Pancreas (tissue), 10 donors: Measurements from ENCODE around the gene SCTR. TPM values are rescaled to one million over a fixed set of nuclear protein-coding genes. Genes with fewer than 3 reads are reported as not detected.

ENCODE experiments used
- ATAC-seq, 4 donors: fragments of 200-7000 bp; cut with Tn5 transposase; one replicate each; pipeline versions ENCODE4 v1.8.0 to v1.9.1; 2020; ENCODE audit warnings: mild to moderate bottlenecking in 4 of 4, moderate library complexity in 4 of 4
- DNase-seq, 6 donors: peaks; one replicate each; pipeline ENCODE4 v3.0.0-alpha.2; 2020
- FAIRE-seq: peaks from 2 replicates; lab custom pipeline; 2012; peaks lifted over from hg19 to GRCh38; lab: Jason Lieb, UNC
- H3K27ac ChIP-seq, 4 donors: fragments of 200-600 bp; sonication (generic); 1 replicate in 3 of 4; 2 replicates in 1 of 4; pipeline versions ENCODE4 v1.5.0 to v1.8.0; 2020
- H3K27me3 ChIP-seq, 4 donors: fragments of 200-600 bp; one replicate each; pipeline ENCODE4 v1.8.0; 2021
- H3K36me3 ChIP-seq, 3 donors: fragments of 200-600 bp; sonication (generic) in 1 of 3; one replicate each; pipeline versions ENCODE4 v1.5.0 to v1.8.0; 2020 to 2021
- H3K4me1 ChIP-seq, 3 donors: fragments of 200-600 bp; one replicate each; pipeline ENCODE4 v1.8.0; 2021
- H3K4me3 ChIP-seq, 4 donors: fragments of 200-600 bp; sonication (generic) in 2 of 4; one replicate each; pipeline versions ENCODE4 v1.5.0 to v1.8.0; 2020 to 2021
- H3K9me3 ChIP-seq, 4 donors: fragments of 200-600 bp; one replicate each; pipeline ENCODE4 v1.8.0; 2021
- WGBS, 2 donors: extraction: QIAGEN DNeasy Blood & Tissue Kit; methylation state at CpG; one replicate each; pipeline ENCODE4 v1.1.7; 2013; 5-methylcytosine and 5-hydroxymethylcytosine counted together
- intact Hi-C, 3 donors: fragments of 100-400 bp; cut with DNase I; formaldehyde crosslinking; loops; one replicate each; pipeline versions ENCODE4 v1.11.1 to v1.14.2; 2022
- polyA plus RNA-seq, 2 donors: library from polyadenylated mRNA; stranded (reverse); fragments of 200-250 nt; gene quantifications; one replicate each; pipeline ENCODE4 v1.2.3, GENCODE V29; 2013
- total RNA-seq, 6 donors: library from RNA; stranded (reverse); fragmentation: NEBNext Ultra II Directional in 4 of 6; extraction: Animal tissue kit (Norgen Biotek cat#: 25700) in 4 of 6; gene quantifications; one replicate each; pipeline versions ENCODE4 v1.2.1 to v1.2.4, GENCODE V29; 2021 to 2023
- TF ChIP-seq, protein P1 (sequence below), 4 donors: fragments of 200-600 bp; sonication (generic) in 3 of 4; IDR thresholded peaks; one replicate each; pipeline versions ENCODE4 v1.5.0 to v1.8.0; 2021; ENCODE audit warnings: antibody characterized with exemption in 4 of 4
- donor health status: healthy with polysubstance abuse.
- donor health status: DM: no; HTN: no; CAD: no; lungs with moderate emphysema.
- donor health status: DM: no; HTN: no; CAD: no.
- donor health status: control.
- donor health status: control.
- donor health status: Bipolar disorder and iron deficiency.
- donor health status: DM: yes; HTN: yes; CAD: no.
- donor health status: DM: no; HTN: no; CAD: no.
- donor health status: DM: no; HTN: no; CAD: no.
- donor health status: DM: yes; HTN: yes; CAD: no.

SCTR gene
- total and polyA plus RNA-seq, 8 donors: 31.9 to 1,263 (median 84.7) TPM

DNA sequence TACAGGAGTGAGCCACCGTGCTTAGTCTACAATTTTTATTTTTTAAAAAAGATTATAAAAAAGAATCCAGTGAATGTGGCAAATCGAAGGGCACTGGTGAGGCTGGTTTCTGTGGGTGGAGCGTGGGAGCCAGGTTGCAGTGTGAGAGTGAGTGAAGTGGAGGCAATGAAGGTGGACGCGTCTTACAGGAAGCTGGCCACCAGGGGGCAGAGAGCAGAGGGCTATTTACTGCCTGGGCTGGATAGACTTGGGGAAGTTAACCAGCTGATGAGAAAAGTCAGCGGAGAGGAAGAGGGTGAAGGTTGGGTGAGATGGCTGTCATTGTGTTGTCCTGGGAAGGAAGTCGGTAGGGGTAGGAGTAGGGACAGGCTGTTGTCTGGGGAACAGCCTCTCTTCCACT, 6.8 kb downstream of the SCTR start:
- DNase-seq: peak; percentile 71 to 90 (median 84)
- H3K27ac ChIP-seq: peak overlapping the region in 2 of 4 donors; percentile 37 to 50
- 9 to 13% methylated on average over 7 of the region's 7 CpGs for WGBS, 2 donors
- no peak overlapping the region for H3K4me3 ChIP-seq
- no peak for FAIRE-seq
- H3K9me3 ChIP-seq: no peaks in the 10 kb centered on the region
- H3K36me3 ChIP-seq: no peaks in the 10 kb centered on the region
- H3K27me3 ChIP-seq: no peaks in the 10 kb centered on the region
- H3K4me1 ChIP-seq: no peaks in the 10 kb centered on the region
- intact Hi-C loops: no loop called here
- ATAC-seq: peak; percentile 85 to 95 (median 93)
- TF ChIP-seq, protein P1, sequence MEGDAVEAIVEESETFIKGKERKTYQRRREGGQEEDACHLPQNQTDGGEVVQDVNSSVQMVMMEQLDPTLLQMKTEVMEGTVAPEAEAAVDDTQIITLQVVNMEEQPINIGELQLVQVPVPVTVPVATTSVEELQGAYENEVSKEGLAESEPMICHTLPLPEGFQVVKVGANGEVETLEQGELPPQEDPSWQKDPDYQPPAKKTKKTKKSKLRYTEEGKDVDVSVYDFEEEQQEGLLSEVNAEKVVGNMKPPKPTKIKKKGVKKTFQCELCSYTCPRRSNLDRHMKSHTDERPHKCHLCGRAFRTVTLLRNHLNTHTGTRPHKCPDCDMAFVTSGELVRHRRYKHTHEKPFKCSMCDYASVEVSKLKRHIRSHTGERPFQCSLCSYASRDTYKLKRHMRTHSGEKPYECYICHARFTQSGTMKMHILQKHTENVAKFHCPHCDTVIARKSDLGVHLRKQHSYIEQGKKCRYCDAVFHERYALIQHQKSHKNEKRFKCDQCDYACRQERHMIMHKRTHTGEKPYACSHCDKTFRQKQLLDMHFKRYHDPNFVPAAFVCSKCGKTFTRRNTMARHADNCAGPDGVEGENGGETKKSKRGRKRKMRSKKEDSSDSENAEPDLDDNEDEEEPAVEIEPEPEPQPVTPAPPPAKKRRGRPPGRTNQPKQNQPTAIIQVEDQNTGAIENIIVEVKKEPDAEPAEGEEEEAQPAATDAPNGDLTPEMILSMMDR (IDR thresholded peaks at IDR 0.05): peak; percentile 51 to 70 (median 68)

DNA sequence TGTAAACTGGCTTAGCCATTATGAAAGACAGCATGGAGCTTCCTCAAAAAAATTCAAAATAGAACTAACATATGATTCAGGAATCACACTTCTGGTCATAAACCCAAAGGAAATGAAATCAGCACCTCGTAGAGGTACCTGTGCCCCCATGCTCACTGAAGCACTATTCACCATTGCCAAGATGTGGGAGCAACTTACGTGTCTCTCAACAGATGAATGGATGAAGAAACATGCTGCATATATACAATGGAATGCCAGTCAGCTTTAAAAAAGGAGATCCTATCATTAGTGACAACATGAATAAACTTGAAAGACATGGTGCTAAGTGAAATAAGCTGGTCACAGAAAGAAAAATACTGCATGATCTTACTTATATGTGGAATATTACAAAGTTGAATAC, 8.2 kb downstream of the SCTR start:
- WGBS, 2 donors: 88 to 90% methylated on average over 2 of the region's 2 CpGs
- no peaks in the 10 kb centered on the region for H3K27me3 ChIP-seq
- no peak overlapping the region for H3K27ac ChIP-seq
- TF ChIP-seq, protein P1 (IDR thresholded peaks at IDR 0.05): no peak
- H3K9me3 ChIP-seq: no peaks in the 10 kb centered on the region
- no peaks in the 10 kb centered on the region for H3K4me1 ChIP-seq
- FAIRE-seq (no peak), ATAC-seq (no peak), DNase-seq (no peak)
- no peaks in the 10 kb centered on the region for H3K36me3 ChIP-seq
- no peak overlapping the region for H3K4me3 ChIP-seq
- intact Hi-C loops: no loop called here

DNA sequence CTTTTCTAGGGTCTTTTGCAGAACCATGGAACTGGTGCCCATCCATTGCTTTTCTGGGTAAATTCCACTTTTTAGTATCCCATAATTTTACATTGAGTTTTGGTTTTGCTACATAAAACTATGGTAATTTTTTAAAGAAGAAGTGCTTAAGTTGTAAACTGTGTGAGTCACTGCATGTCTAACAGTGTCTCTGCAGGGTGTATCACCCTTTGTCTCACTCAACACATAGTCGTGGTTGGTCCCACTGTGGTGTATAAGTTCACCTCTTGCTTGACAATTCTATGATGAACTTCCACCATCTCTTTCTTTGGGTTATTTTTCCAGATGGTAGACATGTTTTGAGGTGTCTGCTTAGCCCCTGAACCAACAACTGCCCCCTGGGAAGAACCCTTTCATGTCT, 10.5 kb downstream of the SCTR start:
- no peak for ATAC-seq
- no peak overlapping the region for H3K4me3 ChIP-seq
- no peak for FAIRE-seq
- no peaks in the 10 kb centered on the region for H3K27me3 ChIP-seq
- intact Hi-C loops: no loop called here
- DNase-seq: no peak
- no peaks in the 10 kb centered on the region for H3K9me3 ChIP-seq
- WGBS, 2 donors: 23 to 47% methylated on average over 1 of the region's 1 CpG
- H3K27ac ChIP-seq: no peak overlapping the region
- no peaks in the 10 kb centered on the region for H3K36me3 ChIP-seq
- no peaks in the 10 kb centered on the region for H3K4me1 ChIP-seq
- TF ChIP-seq, protein P1 (IDR thresholded peaks at IDR 0.05): no peak

DNA sequence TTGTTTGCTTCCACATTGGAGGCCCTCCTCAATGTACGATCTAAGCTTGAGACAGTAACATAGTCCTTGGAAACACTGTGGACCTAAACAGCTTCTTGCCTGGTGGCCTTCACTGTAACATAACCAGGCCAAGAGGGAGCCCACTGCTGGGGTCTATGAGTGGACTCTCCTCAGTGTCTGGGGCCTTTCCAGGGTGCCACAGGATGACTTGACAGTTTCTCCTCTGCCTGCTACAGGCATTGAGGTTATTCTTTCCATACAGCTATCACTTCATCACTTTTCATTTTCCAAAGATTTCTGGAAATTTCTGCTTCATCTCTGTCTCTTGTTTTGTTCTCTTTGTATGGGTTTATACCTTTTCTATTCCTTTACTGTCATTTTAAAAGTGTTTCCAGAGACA, 11.3 kb downstream of the SCTR start:
- FAIRE-seq (no peak), ATAC-seq (no peak), DNase-seq (no peak)
- 81 to 94% methylated on average over 1 of the region's 1 CpG for WGBS, 2 donors
- Histone ChIP-seq H3K9me3 (no peaks in the 10 kb centered on the region), H3K36me3 (no peaks in the 10 kb centered on the region), H3K4me3 (no peak overlapping the region), H3K27ac (no peak overlapping the region), H3K27me3 (no peaks in the 10 kb centered on the region), H3K4me1 (no peaks in the 10 kb centered on the region)
- TF ChIP-seq, protein P1 (IDR thresholded peaks at IDR 0.05): no peak
- intact Hi-C loops: no loop called here

DNA sequence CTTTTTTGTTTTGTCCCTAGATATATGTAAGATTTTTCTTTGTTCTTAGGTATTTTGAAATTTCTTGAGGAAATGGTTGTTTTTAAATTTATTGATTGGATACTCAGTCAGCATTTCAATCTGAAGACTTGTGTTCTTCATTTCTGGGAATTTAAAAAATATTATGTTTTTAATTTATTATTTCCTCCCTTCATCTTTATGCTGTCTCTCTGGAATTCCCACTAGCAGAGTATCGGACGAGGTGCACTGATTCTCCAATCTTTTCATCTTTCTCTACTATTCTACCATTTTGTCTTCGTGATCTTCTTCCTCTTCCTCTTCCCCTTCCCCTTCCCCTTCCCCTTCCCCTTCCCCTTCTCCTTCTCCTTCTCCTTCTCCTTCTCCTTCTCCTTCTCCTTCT, 12.3 kb downstream of the SCTR start:
- TF ChIP-seq, protein P1 (IDR thresholded peaks at IDR 0.05): no peak
- Histone ChIP-seq H3K9me3 (no peaks in the 10 kb centered on the region), H3K36me3 (no peaks in the 10 kb centered on the region), H3K27ac (no peak overlapping the region), H3K27me3 (no peaks in the 10 kb centered on the region), H3K4me1 (no peaks in the 10 kb centered on the region), H3K4me3 (no peak overlapping the region)
- 83 to 94% methylated on average over 3 of the region's 3 CpGs for WGBS, 2 donors
- FAIRE-seq: no peak
- ATAC-seq: no peak
- intact Hi-C loops: no loop called here
- no peak for DNase-seq
